ENCODE measurements around the gene CD52. TPM values are rescaled to one million over a fixed set of nuclear protein-coding genes. Genes with fewer than 3 reads are reported as not detected.

The CD52 gene
- total and polyA plus RNA-seq, 2 donors (not counting 3 experiments of a cell fraction or from before 2014, with no cell fraction given): not detected

GRCh38 chr1:26354972-26355371, 37.2 kb downstream of the CD52 start:
- CTCF ChIA-PET: interaction anchor here (1.0 to 1.5 kb wide), 2 partner anchors 9 kb away, joined by 3 to 8 read pairs; no protein-coding TSS in a partner anchor
- no peak for TF ChIP-seq EZH2 (IDR thresholded peaks at IDR 0.05; ENCODE audit: borderline replicate concordance, low read depth, low read length, severe bottlenecking)
- no peak for TF ChIP-seq POLR2AphosphoS5 (IDR thresholded peaks at IDR 0.05; ENCODE audit: insufficient read depth, low read depth, low read length)
- no peak for TF ChIP-seq FOS (IDR thresholded peaks at IDR 0.05; ENCODE audit: borderline replicate concordance, insufficient read depth, low read length)
- no peak for TF ChIP-seq GATA2 (IDR thresholded peaks at IDR 0.05; ENCODE audit: insufficient read depth, insufficient read length, low read depth, low read length)
- TF ChIP-seq MYC (IDR thresholded peaks at IDR 0.05; ENCODE audit: low read depth, low read length): no peak
- TF ChIP-seq JUN (IDR thresholded peaks at IDR 0.05; ENCODE audit: borderline replicate concordance, insufficient read depth, insufficient read length, low read depth): no peak
- H3K36me3 ChIP-seq (ENCODE audit: control insufficient read depth in 2 of 2, extremely low read depth in 1 of 2, insufficient read depth in 2 of 2, low read length in 2 of 2): no peaks in the 10 kb centered on the region

GRCh38 chr1:26356106-26356505, 38.3 kb downstream of the CD52 start:
- H3K36me3 ChIP-seq (ENCODE audit: control insufficient read depth in 2 of 2, extremely low read depth in 1 of 2, insufficient read depth in 2 of 2, low read length in 2 of 2): no peaks in the 10 kb centered on the region
- H3K9ac ChIP-seq (replicated peaks; ENCODE audit: extremely low read depth, insufficient read depth, low read length): no peak overlapping the region
- dilution Hi-C loops (cut with MboI; ENCODE audit: extremely low pct_ligation_motif_present, low sequenced_read_pairs): no loop called here
- H3K4me1 ChIP-seq (ENCODE audit: control insufficient read depth, extremely low read depth, insufficient read depth, low read length): peaks cover 7% of the 10 kb centered on the region
- no peak overlapping the region for H3K27ac ChIP-seq (ENCODE audit: insufficient read depth, low read depth, low read length)
- BruUV-seq (replicated peaks): no TSS peak
- H3K9me1 ChIP-seq (replicated peaks; ENCODE audit: control insufficient read depth, extremely low read depth, insufficient read depth, low read length): no peaks in the 10 kb centered on the region
- POLR2A ChIA-PET: no interaction called here
- peaks cover 16 to 21% of the 10 kb centered on the region in 2 experiments for H3K27me3 ChIP-seq (ENCODE audit: control insufficient read depth in 2 of 2, insufficient read depth in 2 of 2, low read length in 2 of 2)
- no peaks in the 10 kb centered on the region for H3K79me2 ChIP-seq (ENCODE audit: control insufficient read depth, insufficient read depth, low read length)
- H3K4me2 ChIP-seq (ENCODE audit: insufficient read depth, low read length): no peak overlapping the region
- H4K20me1 ChIP-seq (replicated peaks; ENCODE audit: control insufficient read depth, extremely low read depth, insufficient read depth, low read length): no peaks in the 10 kb centered on the region
- CTCF ChIA-PET: interaction anchor here (1.5 kb wide), 1 partner anchor 10 kb away, joined by 3 read pairs; no protein-coding TSS in a partner anchor
- FAIRE-seq (no peak), DNase-seq (ENCODE audit: low read depth, low spot score) (no peak)
- no peak overlapping the region for H2AFZ ChIP-seq (ENCODE audit: low read depth, low read length)
- intact Hi-C loops (cut with micrococcal nuclease): no loop called here
- H3K9me3 ChIP-seq (replicated peaks; ENCODE audit: control insufficient read depth, insufficient read depth, low read length): no peaks in the 10 kb centered on the region
- H3K4me3 ChIP-seq (replicated peaks in 1 of 3; ENCODE audit: insufficient read depth in 1 of 3, low read depth in 1 of 3, low read length in 3 of 3): no peak overlapping the region
- TF ChIP-seq POLR2A (IDR thresholded peaks at IDR 0.05; ENCODE audit: low read depth, low read length): no peak
- no peak for TF ChIP-seq JUN (IDR thresholded peaks at IDR 0.05; ENCODE audit: borderline replicate concordance, insufficient read depth, insufficient read length, low read depth)
- TF ChIP-seq MYC (IDR thresholded peaks at IDR 0.05; ENCODE audit: low read depth, low read length): no peak
- no peak for TF ChIP-seq MAX (IDR thresholded peaks at IDR 0.05; ENCODE audit: insufficient read depth, insufficient read length)
- TF ChIP-seq GATA2 (IDR thresholded peaks at IDR 0.05; ENCODE audit: insufficient read depth, insufficient read length, low read depth, low read length): no peak
- TF ChIP-seq CTCF (IDR thresholded peaks at IDR 0.05; ENCODE audit: extremely low read depth in 1 of 2, insufficient read depth in 1 of 2, low read depth in 1 of 2, low read length in 2 of 2): no peak
- TF ChIP-seq EZH2 (IDR thresholded peaks at IDR 0.05; ENCODE audit: borderline replicate concordance, low read depth, low read length, severe bottlenecking): no peak
- no peak for TF ChIP-seq FOS (IDR thresholded peaks at IDR 0.05; ENCODE audit: borderline replicate concordance, insufficient read depth, low read length)
- TF ChIP-seq POLR2AphosphoS5 (IDR thresholded peaks at IDR 0.05; ENCODE audit: insufficient read depth, low read depth, low read length): no peak

More at GRCh38 chr1:26354972-26355371, 37.2 kb downstream of the CD52 start:
- no peak overlapping the region for H3K27ac ChIP-seq (ENCODE audit: insufficient read depth, low read depth, low read length)
- no peaks in the 10 kb centered on the region for H3K79me2 ChIP-seq (ENCODE audit: control insufficient read depth, insufficient read depth, low read length)
- no peak overlapping the region for H3K4me2 ChIP-seq (ENCODE audit: insufficient read depth, low read length)
- peaks cover 9% of the 10 kb centered on the region in 2 experiments for H3K27me3 ChIP-seq (ENCODE audit: control insufficient read depth in 2 of 2, insufficient read depth in 2 of 2, low read length in 2 of 2)
- POLR2A ChIA-PET: no interaction called here
- no peaks in the 10 kb centered on the region for H3K9me3 ChIP-seq (replicated peaks; ENCODE audit: control insufficient read depth, insufficient read depth, low read length)
- dilution Hi-C loops (cut with MboI; ENCODE audit: extremely low pct_ligation_motif_present, low sequenced_read_pairs) (no loop called here), intact Hi-C loops (cut with micrococcal nuclease) (no loop called here)
- no peak for DNase-seq (ENCODE audit: low read depth, low spot score)
- no peak overlapping the region for H2AFZ ChIP-seq (ENCODE audit: low read depth, low read length)
- H3K9me1 ChIP-seq (replicated peaks; ENCODE audit: control insufficient read depth, extremely low read depth, insufficient read depth, low read length): no peaks in the 10 kb centered on the region
- H4K20me1 ChIP-seq (replicated peaks; ENCODE audit: control insufficient read depth, extremely low read depth, insufficient read depth, low read length): no peaks in the 10 kb centered on the region
- no TSS peak for BruUV-seq (replicated peaks)
- H3K9ac ChIP-seq (replicated peaks; ENCODE audit: extremely low read depth, insufficient read depth, low read length): no peak overlapping the region
- no peak for FAIRE-seq
- H3K4me3 ChIP-seq (replicated peaks in 1 of 3; ENCODE audit: insufficient read depth in 1 of 3, low read depth in 1 of 3, low read length in 3 of 3): no peak overlapping the region
- H3K4me1 ChIP-seq (ENCODE audit: control insufficient read depth, extremely low read depth, insufficient read depth, low read length): peaks cover 15% of the 10 kb centered on the region
